Suprapubic skin (tissue), 4 donors: ENCODE data around the gene RIBC1. TPM values are rescaled to one million over a fixed set of nuclear protein-coding genes. Genes with fewer than 3 reads are reported as not detected.

ENCODE experiments used
- DNase-seq, 2 donors: peaks; one replicate each; pipeline ENCODE4 v3.0.0-alpha.2; 2019; ENCODE audit warnings: low spot score in 2 of 2
- H3K27ac ChIP-seq: fragments of 200-600 bp; sonication (generic); one replicate; pipeline ENCODE4 v1.5.1; 2019
- H3K27me3 ChIP-seq: fragments of 200-600 bp; sonication (generic); one replicate; pipeline ENCODE4 v1.5.1; 2019
- H3K36me3 ChIP-seq: fragments of 200-600 bp; sonication (generic); one replicate; pipeline ENCODE4 v1.5.1; 2019
- H3K4me1 ChIP-seq: fragments of 200-600 bp; sonication (generic); one replicate; pipeline ENCODE4 v1.5.1; 2019
- H3K4me3 ChIP-seq: fragments of 200-600 bp; sonication (generic); one replicate; pipeline ENCODE4 v1.5.1; 2019; ENCODE audit warnings: mild to moderate bottlenecking
- H3K9me3 ChIP-seq: fragments of 200-600 bp; sonication (generic); one replicate; pipeline ENCODE4 v1.5.1; 2019
- EP300 ChIP-seq: sonication (generic); formaldehyde crosslinking; IDR thresholded peaks from one replicate; pipeline ENCODE4 v1.6.1; 2017; ENCODE audit warnings: antibody characterized with exemption
- POLR2A ChIP-seq, 2 donors: fragments of 450-650 bp; IDR thresholded peaks; one replicate each; pipeline ENCODE4 v1.6.1; 2017; ENCODE audit warnings: antibody characterized with exemption in 2 of 2, mild to moderate bottlenecking in 2 of 2, moderate library complexity in 2 of 2
- POLR2AphosphoS5 ChIP-seq, 3 donors: sonication (generic); formaldehyde crosslinking; IDR thresholded peaks; one replicate each; pipeline ENCODE4 v1.6.1; 2017; ENCODE audit warnings: antibody characterized with exemption in 3 of 3
- WGBS: methylation state at CpG from one replicate; pipeline ENCODE4 v1.1.5; 2018; 5-methylcytosine and 5-hydroxymethylcytosine counted together
- total RNA-seq, 4 donors: library from RNA; depleted of rRNA; stranded (reverse); fragments of >200 nt; gene quantifications; one replicate each; pipeline ENCODE4 v1.1.0, GENCODE V29; 2016
- TF ChIP-seq, protein P1 (sequence below), 2 donors: fragments of 200-600 bp in 1 of 2; fragments of 450-650 bp in 1 of 2; sonication (generic) in 1 of 2; IDR thresholded peaks; one replicate each; pipeline ENCODE4 v1.5.1; 2016 to 2019; ENCODE audit warnings: antibody characterized with exemption in 2 of 2, mild to moderate bottlenecking in 1 of 2, moderate library complexity in 1 of 2

Gene RIBC1
- total RNA-seq, 4 donors from 2014 or later = 0.34 to 0.56 (median 0.38) TPM; not detected in 1

DNA sequence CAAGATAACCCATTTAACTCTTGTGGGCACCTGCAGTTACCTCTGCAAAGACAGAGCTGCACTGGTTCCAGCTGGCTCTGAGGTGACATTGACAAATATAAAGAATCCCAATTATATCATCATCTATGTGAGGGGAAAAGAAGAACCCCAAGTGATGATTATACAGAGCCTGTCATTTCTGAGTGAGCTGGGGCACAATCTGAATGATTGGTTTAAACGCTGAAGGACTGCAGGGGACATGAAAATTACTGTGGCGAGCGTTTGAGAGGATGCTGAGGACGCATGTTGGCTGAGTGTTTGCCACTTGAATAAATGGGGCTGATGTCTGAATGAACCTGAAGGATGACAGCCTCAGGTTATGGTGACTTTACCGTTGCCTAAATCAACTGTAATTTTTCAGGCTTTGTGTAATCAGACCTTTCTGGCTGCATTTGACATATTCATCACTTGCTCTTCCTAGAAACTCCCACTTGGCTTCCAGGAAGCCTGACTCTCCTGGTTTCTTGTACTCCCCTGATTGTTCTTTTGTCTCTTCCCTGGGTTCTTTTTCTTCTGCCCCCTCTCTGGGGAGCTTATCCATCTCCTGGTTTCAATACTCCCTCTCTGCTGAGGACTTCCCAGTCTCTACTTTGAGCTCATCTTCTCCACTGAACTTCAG, 15.6 kb downstream of the RIBC1 start:
- Histone ChIP-seq H3K27me3 (no peaks in the 10 kb centered on the region), H3K4me1 (peaks cover 21% of the 10 kb centered on the region), H3K27ac (no peak overlapping the region), H3K36me3 (no peaks in the 10 kb centered on the region), H3K9me3 (no peaks in the 10 kb centered on the region), H3K4me3 (no peak overlapping the region)
- no peak for TF ChIP-seq EP300
- no peak for TF ChIP-seq POLR2AphosphoS5 (IDR thresholded peaks at IDR 0.05)
- TF ChIP-seq, protein P1, sequence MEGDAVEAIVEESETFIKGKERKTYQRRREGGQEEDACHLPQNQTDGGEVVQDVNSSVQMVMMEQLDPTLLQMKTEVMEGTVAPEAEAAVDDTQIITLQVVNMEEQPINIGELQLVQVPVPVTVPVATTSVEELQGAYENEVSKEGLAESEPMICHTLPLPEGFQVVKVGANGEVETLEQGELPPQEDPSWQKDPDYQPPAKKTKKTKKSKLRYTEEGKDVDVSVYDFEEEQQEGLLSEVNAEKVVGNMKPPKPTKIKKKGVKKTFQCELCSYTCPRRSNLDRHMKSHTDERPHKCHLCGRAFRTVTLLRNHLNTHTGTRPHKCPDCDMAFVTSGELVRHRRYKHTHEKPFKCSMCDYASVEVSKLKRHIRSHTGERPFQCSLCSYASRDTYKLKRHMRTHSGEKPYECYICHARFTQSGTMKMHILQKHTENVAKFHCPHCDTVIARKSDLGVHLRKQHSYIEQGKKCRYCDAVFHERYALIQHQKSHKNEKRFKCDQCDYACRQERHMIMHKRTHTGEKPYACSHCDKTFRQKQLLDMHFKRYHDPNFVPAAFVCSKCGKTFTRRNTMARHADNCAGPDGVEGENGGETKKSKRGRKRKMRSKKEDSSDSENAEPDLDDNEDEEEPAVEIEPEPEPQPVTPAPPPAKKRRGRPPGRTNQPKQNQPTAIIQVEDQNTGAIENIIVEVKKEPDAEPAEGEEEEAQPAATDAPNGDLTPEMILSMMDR (IDR thresholded peaks at IDR 0.05) = no peak
- TF ChIP-seq POLR2A (IDR thresholded peaks at IDR 0.05) = no peak
- 67% methylated on average over 5 of the region's 5 CpGs for WGBS
- no peak for DNase-seq

DNA sequence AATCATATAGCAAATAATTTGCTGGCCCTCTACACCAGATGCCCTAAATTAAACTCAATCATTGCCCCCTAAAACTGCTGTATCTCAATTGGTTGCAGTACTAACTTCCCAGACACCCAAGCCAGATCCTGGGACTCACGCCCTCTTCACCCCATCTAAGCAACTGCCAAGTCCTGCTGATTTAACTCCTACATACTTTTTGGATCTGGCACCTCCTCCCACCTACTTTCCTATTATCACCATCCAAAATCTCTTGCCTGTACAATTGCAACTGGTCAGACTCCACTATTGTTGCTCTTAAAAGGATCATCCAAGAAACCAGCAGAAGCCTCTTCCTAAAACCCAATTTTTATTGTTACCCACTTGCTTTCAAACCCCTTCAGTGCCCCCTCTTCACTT, 16.2 kb downstream of the RIBC1 start:
- TF ChIP-seq POLR2A (IDR thresholded peaks at IDR 0.05) (no peak), POLR2AphosphoS5 (IDR thresholded peaks at IDR 0.05) (no peak), EP300 (no peak)
- TF ChIP-seq, protein P1 (IDR thresholded peaks at IDR 0.05) = no peak
- no peaks in the 10 kb centered on the region for H3K27me3 ChIP-seq

DNA sequence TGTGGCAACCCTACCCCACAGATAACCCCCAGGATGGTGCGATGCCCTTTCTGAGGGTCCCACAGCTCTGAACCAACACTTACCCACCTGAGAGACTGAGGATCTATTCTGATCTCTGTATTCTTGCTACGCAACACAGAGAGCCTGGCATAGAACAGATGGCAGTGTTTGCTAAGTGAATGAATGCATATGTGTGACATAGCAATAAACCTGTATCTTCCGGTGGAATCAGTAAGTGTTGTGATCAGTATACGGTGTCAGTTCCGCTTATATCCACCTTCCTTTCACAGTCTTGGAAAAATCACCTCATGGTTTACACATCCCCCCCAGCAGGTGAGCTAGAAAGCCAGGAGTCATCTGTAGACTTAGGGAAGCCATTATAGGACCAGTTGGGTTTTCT, 17.4 kb downstream of the RIBC1 start:
- Histone ChIP-seq H3K36me3 (no peaks in the 10 kb centered on the region), H3K4me3 (peak overlapping the region; percentile 44), H3K27me3 (no peaks in the 10 kb centered on the region), H3K9me3 (no peaks in the 10 kb centered on the region), H3K27ac (peak overlapping the region; percentile 89), H3K4me1 (peaks cover 16% of the 10 kb centered on the region)
- WGBS = 65% methylated on average over 5 of the region's 5 CpGs
- TF ChIP-seq, protein P1 (IDR thresholded peaks at IDR 0.05) = no peak
- TF ChIP-seq POLR2A (IDR thresholded peaks at IDR 0.05) (no peak), POLR2AphosphoS5 (IDR thresholded peaks at IDR 0.05) (no peak), EP300 (no peak)
- DNase-seq = no peak

More for the DNA sequence above, 16.2 kb downstream of the RIBC1 start:
- H3K27ac ChIP-seq = no peak overlapping the region
- no peaks in the 10 kb centered on the region for H3K9me3 ChIP-seq
- H3K4me1 ChIP-seq = peaks cover 19% of the 10 kb centered on the region
- no peaks in the 10 kb centered on the region for H3K36me3 ChIP-seq
- WGBS = 47% methylated on average over 1 of the region's 1 CpG
- H3K4me3 ChIP-seq = no peak overlapping the region
- no peak for DNase-seq

DNA sequence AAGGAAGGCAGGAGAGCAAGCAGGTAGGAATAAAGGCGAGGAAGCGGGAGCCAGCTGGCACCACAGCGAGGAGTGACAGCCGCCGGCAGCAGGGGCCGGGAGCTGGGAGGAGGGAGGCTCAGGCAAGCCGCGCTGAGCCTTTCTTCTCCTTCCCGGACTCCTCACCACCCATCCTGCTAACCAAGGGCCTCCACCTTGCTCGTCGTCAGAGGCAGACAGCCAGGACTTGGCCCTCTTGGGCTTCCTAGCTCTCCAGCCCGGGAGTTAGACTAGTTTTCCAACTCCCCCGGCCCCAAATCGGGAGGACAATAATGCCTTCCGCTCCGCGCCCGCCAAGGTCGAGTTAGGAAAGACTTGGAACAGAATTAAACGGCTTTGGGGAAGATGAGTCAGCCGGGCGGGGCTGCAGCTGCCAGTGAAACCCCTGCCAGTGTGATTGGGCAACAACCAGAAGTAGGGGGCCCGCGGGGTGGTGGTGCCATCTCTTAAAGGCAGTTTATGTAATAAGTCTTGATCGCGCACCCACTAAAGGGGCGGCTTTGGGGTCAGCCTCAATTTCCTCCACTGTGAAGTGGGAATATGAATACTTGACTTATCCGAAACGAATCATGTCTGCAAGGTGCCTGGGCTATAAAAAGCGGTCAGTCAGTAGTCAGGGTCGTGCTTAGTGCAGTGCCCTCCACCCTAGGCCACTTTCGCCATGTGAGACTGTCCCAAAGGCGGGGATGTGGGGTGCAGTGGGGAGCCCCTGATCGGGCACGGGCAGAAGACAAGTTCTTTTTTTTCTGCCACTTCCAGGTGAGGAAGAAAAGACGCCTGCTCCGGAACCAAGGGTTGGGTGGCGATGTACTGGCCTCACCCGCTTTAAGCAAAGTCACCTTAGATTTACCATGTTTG, 18.2 kb downstream of the RIBC1 start:
- H3K4me3 ChIP-seq = peak overlapping the region; percentile 44
- 10% methylated on average over 38 of the region's 39 CpGs for WGBS
- peak overlapping the region; percentile 89 for H3K27ac ChIP-seq
- TF ChIP-seq, protein P1 (IDR thresholded peaks at IDR 0.05) = no peak
- TF ChIP-seq EP300 = no peak
- TF ChIP-seq POLR2AphosphoS5 (IDR thresholded peaks at IDR 0.05) = peak in 2 of 3 donors; percentile 71 to 76
- no peak for TF ChIP-seq POLR2A (IDR thresholded peaks at IDR 0.05)
- DNase-seq = peak; percentile 89 to 92
- no peaks in the 10 kb centered on the region for H3K9me3 ChIP-seq
- H3K36me3 ChIP-seq = no peaks in the 10 kb centered on the region
- no peaks in the 10 kb centered on the region for H3K27me3 ChIP-seq
- peaks cover 16% of the 10 kb centered on the region for H3K4me1 ChIP-seq
